SK-N-MC (cell line): ENCODE data around the gene NOP16.

Experiments
- FOXP2 ChIP-seq: optimal IDR thresholded peaks from 2 replicates; pipeline ENCODE3; 2011; ENCODE audit warnings: mild to moderate bottlenecking, moderate library complexity; ENCODE audit not compliant: insufficient read depth; ENCODE audit errors: extremely low read length, control extremely low read depth
- POLR2AphosphoS5 ChIP-seq: IDR thresholded peaks from 2 replicates; pipeline ENCODE4 v1.6.1; 2012; ENCODE audit warnings: mild to moderate bottlenecking, low read depth, low read length, borderline replicate concordance

- no peak for TF ChIP-seq POLR2AphosphoS5
- no peak for TF ChIP-seq FOXP2
Observed at GRCh38 chr5:176432707-176433106, 44.3 kb upstream of the NOP16 start.
